ENCODE measurements around the gene MTIF3.

GRCh38 chr13:27396252-27396846 is 54.0 kb downstream of the MTIF3 start:
- TF ChIP-seq POLR2A (IDR thresholded peaks at IDR 0.05; ENCODE audit: low read depth, low read length) (no peak), POLR2AphosphoS5 (IDR thresholded peaks at IDR 0.05; ENCODE audit: low read depth, low read length) (no peak), PAX5 (IDR thresholded peaks at IDR 0.05; ENCODE audit: insufficient read depth, low read length, severe bottlenecking) (no peak)
